ENCODE results near the gene KNCN.

GRCh38 chr1:46549697-46550681, 1.5 kb downstream of the KNCN start:
- TF ChIP-seq CTCF (IDR thresholded peaks at IDR 0.05; ENCODE audit: insufficient read depth, low read depth, low read length) = no peak
- TF ChIP-seq EZH2 (IDR thresholded peaks at IDR 0.05; ENCODE audit: insufficient read depth, low read length) = no peak

All from astrocyte (in vitro differentiated cells and primary cell).